ENCODE measurements around the gene TTC29.

The TTC29 gene, protein sequence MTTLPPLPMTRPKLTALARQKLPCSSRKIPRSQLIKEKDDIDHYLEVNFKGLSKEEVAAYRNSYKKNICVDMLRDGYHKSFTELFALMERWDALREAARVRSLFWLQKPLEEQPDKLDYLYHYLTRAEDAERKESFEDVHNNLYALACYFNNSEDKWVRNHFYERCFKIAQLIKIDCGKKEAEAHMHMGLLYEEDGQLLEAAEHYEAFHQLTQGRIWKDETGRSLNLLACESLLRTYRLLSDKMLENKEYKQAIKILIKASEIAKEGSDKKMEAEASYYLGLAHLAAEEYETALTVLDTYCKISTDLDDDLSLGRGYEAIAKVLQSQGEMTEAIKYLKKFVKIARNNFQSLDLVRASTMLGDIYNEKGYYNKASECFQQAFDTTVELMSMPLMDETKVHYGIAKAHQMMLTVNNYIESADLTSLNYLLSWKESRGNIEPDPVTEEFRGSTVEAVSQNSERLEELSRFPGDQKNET
- total RNA-seq = 0 reads per million in 9 experiments

DNA sequence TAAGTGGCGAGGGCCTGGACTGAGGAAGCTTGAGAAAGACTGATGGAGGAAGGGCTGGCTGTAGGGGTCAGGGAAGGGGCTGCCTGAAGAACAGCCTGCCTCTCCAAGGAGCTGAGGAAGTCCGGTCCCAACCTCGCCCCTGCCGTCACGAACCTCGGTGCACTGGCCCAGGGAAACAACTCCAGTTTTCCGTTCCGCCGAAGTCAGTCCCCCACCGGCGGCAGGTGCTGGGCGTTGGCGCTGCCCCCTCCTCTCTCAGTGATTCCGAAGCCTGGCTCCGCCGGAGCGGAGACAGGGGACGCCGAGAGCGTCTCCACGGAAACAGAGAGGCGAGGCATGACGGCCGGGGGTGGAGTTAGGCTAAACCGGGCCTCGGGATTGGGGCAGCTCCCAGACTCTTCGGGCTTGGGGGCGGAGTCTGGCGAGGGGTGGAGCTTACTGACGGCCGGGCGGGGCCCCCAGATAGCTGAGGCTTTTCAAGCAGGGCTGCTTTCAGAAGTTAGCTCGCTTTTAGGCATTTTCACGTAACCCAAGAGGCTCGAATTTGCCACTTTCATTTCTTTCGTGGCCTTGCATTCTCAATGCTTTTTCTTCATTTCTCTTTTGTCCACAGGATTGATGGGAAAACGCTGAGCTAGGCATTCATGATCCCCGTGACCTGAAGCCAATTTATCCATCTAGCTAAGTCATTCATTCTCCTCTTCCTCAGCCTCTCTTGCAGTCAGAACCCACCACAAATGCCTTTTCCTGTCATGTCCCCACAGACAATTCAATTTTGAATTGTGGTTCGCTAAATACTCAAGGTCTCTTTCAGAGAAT lies at the start of gene TTC29:
TTC29 (minus strand) TSS at position 309 of the 819 bp plus-strand sequence. CDS start 5,969 bp downstream, outside the sequence.
- peak within 1 kb of the TSS; percentile 4 to 54 for H3K27ac Mint-ChIP-seq
- peaks cover 18 to 27% of the 10 kb centered on the region in 2 donors for H3K4me1 Mint-ChIP-seq (ENCODE audit: low read depth in 2 of 2)

DNA sequence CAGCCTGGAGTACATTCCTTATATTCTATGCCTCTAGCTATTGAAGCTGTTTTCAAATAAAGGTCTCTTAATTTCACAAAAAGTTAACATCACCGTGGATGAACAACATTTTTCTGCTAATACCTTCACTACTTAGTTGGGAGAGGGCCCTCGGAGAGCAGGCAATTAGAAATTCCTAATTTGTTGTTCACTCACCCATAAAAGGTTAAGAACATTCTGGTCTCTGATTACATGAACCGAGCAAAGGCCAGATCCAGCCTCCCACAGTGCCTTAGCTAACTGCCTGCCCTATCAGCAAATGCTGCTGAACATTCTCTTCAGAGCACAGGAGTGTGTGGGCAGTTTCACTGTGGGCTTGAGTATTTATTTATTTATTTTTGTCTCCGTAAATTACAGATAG lies 36.0 kb upstream of the TTC29 start:
- DNase-seq = no peak
- no peak for ATAC-seq (replicated peaks)
- H3K36me3 Mint-ChIP-seq (ENCODE audit: insufficient read depth) = no peaks in the 10 kb centered on the region
- H3K27ac Mint-ChIP-seq = no peak overlapping the region
- H3K27me3 Mint-ChIP-seq = peaks cover 9 to 11% of the 10 kb centered on the region in 2 donors
- no peaks in the 10 kb centered on the region for H3K4me1 Mint-ChIP-seq (ENCODE audit: low read depth in 2 of 2)
- H3K4me3 Mint-ChIP-seq = no peak overlapping the region
- peaks cover 0 to 2% of the 10 kb centered on the region in 2 donors for H3K9me3 Mint-ChIP-seq

More for the DNA sequence above, at the start of gene TTC29:
- ATAC-seq (replicated peaks) = peak; percentile 96
- peaks cover 0 to 10% of the 10 kb centered on the region in 2 donors for H3K27me3 Mint-ChIP-seq
- peak within 1 kb of the TSS; percentile 77 to 79 for H3K4me3 Mint-ChIP-seq
- peak; percentile 60 to 71 (median 62) for DNase-seq
- H3K9me3 Mint-ChIP-seq = no peaks in the 10 kb centered on the region
- H3K36me3 Mint-ChIP-seq (ENCODE audit: insufficient read depth) = no peaks in the 10 kb centered on the region

DNA sequence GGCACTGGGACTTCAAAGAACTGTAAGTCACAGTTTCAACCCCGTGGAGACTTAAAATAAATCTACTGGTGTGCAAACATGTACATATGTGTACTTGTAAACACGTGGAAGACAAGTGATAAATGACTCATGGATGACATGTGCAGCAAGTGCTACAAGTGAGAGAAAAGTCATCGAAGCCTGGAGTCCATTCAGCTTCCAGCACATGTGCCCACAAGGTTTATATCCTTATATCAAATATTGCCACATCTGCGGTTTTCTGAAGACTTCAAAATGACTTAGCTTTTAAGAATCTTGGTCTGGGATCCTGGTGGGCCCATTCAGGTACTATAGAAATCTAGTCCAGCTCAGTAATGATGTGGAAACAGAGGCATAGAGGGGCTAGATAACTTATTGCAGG lies 33.0 kb upstream of the TTC29 start:
- Mint-ChIP-seq H3K27me3 (peaks cover 21 to 25% of the 10 kb centered on the region in 2 donors), H3K36me3 (ENCODE audit: insufficient read depth) (no peaks in the 10 kb centered on the region), H3K4me3 (no peak overlapping the region), H3K4me1 (ENCODE audit: low read depth in 2 of 2) (no peaks in the 10 kb centered on the region), H3K9me3 (no peaks in the 10 kb centered on the region), H3K27ac (no peak overlapping the region)
- no peak for ATAC-seq (replicated peaks)
- DNase-seq = no peak

DNA sequence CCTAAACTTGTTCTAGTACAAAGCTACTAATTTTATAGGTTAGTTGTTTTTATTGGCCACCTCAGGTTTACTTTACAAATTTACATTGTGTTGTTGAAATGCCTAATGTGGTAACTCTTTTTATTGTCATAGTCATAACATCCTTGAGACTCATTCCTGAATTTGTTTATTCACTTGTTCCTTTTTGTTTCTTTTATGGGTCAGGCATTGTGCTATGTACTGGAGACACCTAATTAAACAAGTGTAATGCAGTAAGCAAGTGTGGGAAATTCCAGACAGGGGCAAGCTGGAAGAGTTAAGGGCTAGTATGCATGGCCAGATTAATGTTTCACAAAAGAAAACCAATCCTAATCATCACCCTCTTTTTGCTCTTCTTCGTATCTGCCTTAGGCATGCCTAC lies 30.5 kb upstream of the TTC29 start:
- no peaks in the 10 kb centered on the region for H3K9me3 Mint-ChIP-seq
- ATAC-seq (replicated peaks) (no peak), DNase-seq (no peak)
- no peak overlapping the region for H3K4me3 Mint-ChIP-seq
- no peaks in the 10 kb centered on the region for H3K36me3 Mint-ChIP-seq (ENCODE audit: insufficient read depth)
- no peak overlapping the region for H3K27ac Mint-ChIP-seq
- H3K4me1 Mint-ChIP-seq (ENCODE audit: low read depth in 2 of 2) = no peaks in the 10 kb centered on the region
- peaks cover 31 to 39% of the 10 kb centered on the region in 2 donors for H3K27me3 Mint-ChIP-seq

DNA sequence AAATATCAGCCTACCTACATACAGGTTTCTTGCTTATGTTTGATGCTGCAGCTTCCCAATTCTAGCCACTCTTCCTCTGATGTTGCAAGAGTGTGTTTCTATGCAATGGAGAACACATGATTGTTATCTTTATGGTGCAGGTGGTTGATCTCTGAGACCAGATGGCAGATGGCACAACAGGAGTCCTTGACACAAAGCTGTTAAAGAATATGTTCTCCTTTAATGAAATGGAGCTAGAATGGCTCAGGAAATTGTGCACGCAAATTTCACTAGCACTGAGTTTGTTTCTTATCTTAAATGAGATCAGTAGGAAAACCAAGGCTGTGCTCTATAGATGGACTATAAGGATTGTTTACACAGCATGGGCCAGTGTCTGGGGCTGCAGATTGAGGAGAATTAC lies 29.9 kb upstream of the TTC29 start:
- no peak overlapping the region for H3K27ac Mint-ChIP-seq
- no peak for ATAC-seq (replicated peaks)
- H3K9me3 Mint-ChIP-seq = no peaks in the 10 kb centered on the region
- DNase-seq = no peak
- no peak overlapping the region for H3K4me3 Mint-ChIP-seq
- no peaks in the 10 kb centered on the region for H3K4me1 Mint-ChIP-seq (ENCODE audit: low read depth in 2 of 2)
- no peaks in the 10 kb centered on the region for H3K36me3 Mint-ChIP-seq (ENCODE audit: insufficient read depth)
- H3K27me3 Mint-ChIP-seq = peaks cover 31 to 39% of the 10 kb centered on the region in 2 donors

DNA sequence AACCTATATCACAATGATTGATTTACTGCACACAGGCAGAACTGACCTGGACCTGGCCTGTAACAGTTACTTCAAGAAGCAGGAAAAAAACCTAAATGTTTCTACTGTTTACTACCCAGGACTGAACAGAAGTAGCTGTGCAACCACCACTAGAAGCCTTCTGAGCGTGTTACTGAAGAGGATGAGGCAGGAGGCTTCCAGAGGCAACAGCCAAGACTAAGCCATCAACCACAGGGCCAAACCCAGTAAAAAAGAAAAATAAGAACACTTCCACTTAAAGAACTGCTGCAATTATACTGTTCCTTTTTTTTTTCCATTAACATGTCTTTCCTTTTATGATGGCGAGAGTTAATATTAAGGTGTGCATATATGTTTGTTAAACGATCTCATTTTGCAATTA lies 29.4 kb upstream of the TTC29 start:
- no peaks in the 10 kb centered on the region for H3K36me3 Mint-ChIP-seq (ENCODE audit: insufficient read depth)
- H3K4me3 Mint-ChIP-seq = no peak overlapping the region
- no peak for DNase-seq
- H3K27me3 Mint-ChIP-seq = peaks cover 31 to 39% of the 10 kb centered on the region in 2 donors
- H3K27ac Mint-ChIP-seq = no peak overlapping the region
- no peak for ATAC-seq (replicated peaks)
- no peaks in the 10 kb centered on the region for H3K4me1 Mint-ChIP-seq (ENCODE audit: low read depth in 2 of 2)
- no peaks in the 10 kb centered on the region for H3K9me3 Mint-ChIP-seq

DNA sequence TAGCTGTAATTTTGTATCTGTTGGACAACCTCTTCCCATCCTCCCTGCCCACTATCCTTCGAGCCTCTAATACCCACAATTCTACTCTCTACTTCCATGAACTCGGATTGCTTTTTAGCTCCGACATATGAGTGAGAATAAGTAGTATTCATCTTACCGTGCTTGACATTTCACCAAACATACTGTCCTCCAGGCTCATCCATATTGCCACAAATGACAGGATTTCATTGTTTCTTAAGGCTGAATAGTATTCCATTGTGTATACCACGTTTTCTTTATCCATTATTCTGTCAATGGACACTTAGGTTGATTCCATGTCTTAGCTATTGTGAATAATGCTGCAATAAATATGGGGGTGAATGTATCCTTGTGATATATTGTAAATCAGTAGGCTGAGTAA lies 26.4 kb upstream of the TTC29 start:
- no peaks in the 10 kb centered on the region for H3K9me3 Mint-ChIP-seq
- H3K27ac Mint-ChIP-seq = no peak overlapping the region
- H3K27me3 Mint-ChIP-seq = peaks cover 30 to 36% of the 10 kb centered on the region in 2 donors
- no peak for DNase-seq
- ATAC-seq (replicated peaks) = no peak
- H3K36me3 Mint-ChIP-seq (ENCODE audit: insufficient read depth) = no peaks in the 10 kb centered on the region
- H3K4me3 Mint-ChIP-seq = no peak overlapping the region
- H3K4me1 Mint-ChIP-seq (ENCODE audit: low read depth in 2 of 2) = no peaks in the 10 kb centered on the region

DNA sequence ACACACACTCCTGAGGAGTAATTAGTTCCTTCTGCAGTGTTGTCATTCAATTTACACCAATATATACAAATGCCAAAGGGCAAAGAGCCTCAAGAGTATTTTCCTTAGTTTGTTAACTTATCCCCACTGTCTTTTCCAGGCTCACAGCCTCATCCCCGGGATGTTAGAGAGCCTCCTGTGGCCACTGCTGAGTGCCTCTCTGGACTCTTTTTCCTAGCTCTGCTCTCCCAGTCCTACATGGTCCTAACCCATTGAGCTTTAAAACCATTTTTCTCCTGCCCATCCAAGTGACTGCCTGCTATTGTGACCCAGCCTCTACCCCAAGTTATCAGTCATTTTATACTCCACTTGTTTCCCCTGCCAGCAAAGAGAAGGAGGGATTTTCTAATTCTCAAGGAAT lies 23.5 kb upstream of the TTC29 start:
- H3K4me3 Mint-ChIP-seq = no peak overlapping the region
- H3K36me3 Mint-ChIP-seq (ENCODE audit: insufficient read depth) = no peaks in the 10 kb centered on the region
- peaks cover 17% of the 10 kb centered on the region in 2 donors for H3K27me3 Mint-ChIP-seq
- DNase-seq = no peak
- no peak for ATAC-seq (replicated peaks)
- no peaks in the 10 kb centered on the region for H3K9me3 Mint-ChIP-seq
- H3K4me1 Mint-ChIP-seq (ENCODE audit: low read depth in 2 of 2) = no peaks in the 10 kb centered on the region
- H3K27ac Mint-ChIP-seq = no peak overlapping the region

DNA sequence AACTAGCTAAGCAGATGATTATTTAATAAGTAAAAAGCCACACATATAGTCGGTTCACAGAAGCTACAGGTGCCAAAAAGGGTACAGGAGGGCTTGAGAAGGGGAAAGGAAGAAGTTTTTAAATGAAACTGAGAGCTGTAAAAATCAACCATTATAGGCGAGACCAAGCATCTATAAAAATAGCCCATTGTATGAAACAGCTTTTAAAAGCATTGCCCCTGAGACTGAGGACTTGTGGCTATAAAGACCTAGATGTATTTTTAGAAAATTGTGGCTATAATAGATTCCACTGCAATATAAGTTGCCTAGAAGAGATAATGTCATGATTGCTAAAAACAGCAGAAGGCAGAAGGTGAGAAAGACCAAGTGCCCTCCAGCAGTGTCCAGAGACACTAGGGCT lies 15.0 kb upstream of the TTC29 start:
- DNase-seq (no peak), ATAC-seq (replicated peaks) (no peak)
- Mint-ChIP-seq H3K4me1 (ENCODE audit: low read depth in 2 of 2) (no peaks in the 10 kb centered on the region), H3K36me3 (ENCODE audit: insufficient read depth) (no peaks in the 10 kb centered on the region), H3K27ac (no peak overlapping the region), H3K4me3 (no peak overlapping the region), H3K9me3 (no peaks in the 10 kb centered on the region), H3K27me3 (peaks cover 9 to 33% of the 10 kb centered on the region in 2 donors)

DNA sequence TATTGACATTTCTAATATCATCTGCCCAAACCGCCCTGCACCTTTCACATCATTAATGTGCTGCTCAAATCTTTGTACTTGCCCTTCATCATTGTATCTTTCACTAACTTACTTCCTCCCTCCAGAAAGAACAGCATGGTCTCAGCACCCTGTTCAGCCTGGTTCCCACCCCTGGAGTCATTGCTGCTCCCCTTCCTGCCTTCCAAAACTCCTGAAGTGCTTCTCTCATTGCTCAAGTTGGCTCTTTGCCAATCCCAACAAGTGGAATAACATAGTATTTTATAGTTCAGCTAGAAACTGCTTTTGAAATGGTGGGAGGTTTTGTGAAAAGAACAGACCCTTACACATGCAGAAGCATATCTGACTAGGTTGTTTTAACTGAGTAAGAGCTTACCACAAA lies 14.0 kb upstream of the TTC29 start:
- Mint-ChIP-seq H3K27ac (no peak overlapping the region), H3K4me1 (ENCODE audit: low read depth in 2 of 2) (no peaks in the 10 kb centered on the region), H3K4me3 (no peak overlapping the region), H3K36me3 (ENCODE audit: insufficient read depth) (no peaks in the 10 kb centered on the region), H3K27me3 (peaks cover 16 to 33% of the 10 kb centered on the region in 2 donors), H3K9me3 (no peaks in the 10 kb centered on the region)
- DNase-seq (no peak), ATAC-seq (replicated peaks) (no peak)

DNA sequence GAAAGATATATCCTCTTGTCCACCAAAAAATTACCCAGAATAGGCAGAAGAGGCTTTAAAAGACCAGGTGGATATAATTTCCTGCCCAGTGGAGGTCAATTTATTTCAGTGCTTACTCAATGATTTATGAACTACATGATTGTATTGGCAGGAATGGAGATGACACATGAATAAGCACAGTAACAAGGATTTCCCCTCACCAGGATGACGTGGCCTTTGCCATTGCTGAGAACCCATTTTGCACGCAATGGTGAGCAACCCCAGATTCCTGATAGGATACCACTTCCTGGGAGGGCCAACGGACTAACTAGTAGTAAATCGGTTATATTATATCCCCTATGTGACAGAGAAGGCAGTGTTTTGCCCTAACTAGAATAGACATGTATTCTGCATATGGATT lies 11.6 kb upstream of the TTC29 start:
- H3K4me1 Mint-ChIP-seq (ENCODE audit: low read depth in 2 of 2) = no peaks in the 10 kb centered on the region
- H3K9me3 Mint-ChIP-seq = no peaks in the 10 kb centered on the region
- no peak overlapping the region for H3K27ac Mint-ChIP-seq
- H3K27me3 Mint-ChIP-seq = peaks cover 17 to 32% of the 10 kb centered on the region in 2 donors
- no peak for ATAC-seq (replicated peaks)
- H3K4me3 Mint-ChIP-seq = no peak overlapping the region
- DNase-seq = no peak
- H3K36me3 Mint-ChIP-seq (ENCODE audit: insufficient read depth) = no peaks in the 10 kb centered on the region

DNA sequence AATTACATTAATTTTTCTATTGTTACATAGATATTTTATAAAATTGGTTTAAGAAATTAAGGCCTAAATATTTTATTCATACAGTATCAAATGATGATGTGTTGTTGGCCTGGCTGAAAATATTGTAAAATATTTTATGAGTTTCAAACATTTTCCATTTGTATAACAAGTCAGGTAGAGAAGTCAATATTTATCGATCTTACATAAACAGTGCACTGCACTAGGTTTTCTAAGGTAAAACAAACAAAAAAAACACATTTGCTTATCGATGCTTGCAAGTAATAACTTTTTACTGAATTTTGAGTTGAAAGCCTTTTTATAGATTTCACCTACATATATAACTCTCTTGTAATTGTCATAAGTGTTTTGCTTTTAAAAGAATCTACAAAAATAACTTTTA lies 7.2 kb upstream of the TTC29 start:
- ATAC-seq (replicated peaks) = no peak
- DNase-seq = no peak
- Mint-ChIP-seq H3K4me3 (no peak overlapping the region), H3K9me3 (no peaks in the 10 kb centered on the region), H3K36me3 (ENCODE audit: insufficient read depth) (no peaks in the 10 kb centered on the region), H3K27ac (no peak overlapping the region), H3K4me1 (ENCODE audit: low read depth in 2 of 2) (no peaks in the 10 kb centered on the region), H3K27me3 (peaks cover 16 to 22% of the 10 kb centered on the region in 2 donors)

DNA sequence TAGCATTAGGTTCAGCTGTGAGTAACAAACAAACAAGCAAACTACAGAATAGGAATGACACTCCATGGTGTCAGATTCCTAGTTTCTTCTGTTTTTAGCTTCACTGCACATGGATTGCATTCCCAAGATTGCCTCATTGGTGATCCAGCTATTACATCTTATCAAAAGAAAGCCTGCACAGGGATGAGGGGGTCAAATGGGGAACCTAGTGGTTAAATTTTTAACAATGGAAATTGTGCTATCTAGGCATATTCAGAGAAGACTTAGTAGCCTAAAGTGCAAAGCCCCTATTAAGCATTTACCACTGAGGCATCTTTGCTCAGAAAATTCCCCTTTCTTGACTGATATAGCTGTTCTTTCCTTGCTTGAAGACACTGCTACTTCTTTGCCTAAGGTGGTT lies 3.9 kb upstream of the TTC29 start:
- Mint-ChIP-seq H3K36me3 (ENCODE audit: insufficient read depth) (no peaks in the 10 kb centered on the region), H3K4me3 (no peak overlapping the region), H3K4me1 (ENCODE audit: low read depth in 2 of 2) (peaks cover 18 to 27% of the 10 kb centered on the region in 2 donors), H3K27ac (no peak overlapping the region), H3K9me3 (no peaks in the 10 kb centered on the region), H3K27me3 (peaks cover 7 to 10% of the 10 kb centered on the region in 2 donors)
- DNase-seq (no peak), ATAC-seq (replicated peaks) (no peak)
